Neural cell (in vitro differentiated cells): ENCODE data around the gene PTPRN2. TPM values are rescaled to one million over a fixed set of nuclear protein-coding genes. Genes with fewer than 3 reads are reported as not detected.

Source experiments
- H2AFZ ChIP-seq: fragments of 200-600, 300-800 bp; sonication (generic), shearing (Covaris generic); 2 replicates; pipeline ENCODE4 v1.6.0; 2014; ENCODE audit warnings: low read depth, mild to moderate bottlenecking, antibody characterized with exemption, low read length, moderate library complexity
- H3F3A ChIP-seq: fragments of 200-600 bp; shearing (Covaris generic); 2 replicates; pipeline ENCODE4 v1.6.1; 2016; ENCODE audit warnings: mild to moderate bottlenecking, moderate library complexity, mixed read lengths, antibody characterized with exemption, low read length; ENCODE audit not compliant: insufficient read depth, poor library complexity, severe bottlenecking
- H3K27ac ChIP-seq: fragments of 200-600, 300-800 bp; sonication (generic), shearing (Covaris generic); 2 replicates; pipeline ENCODE4 v1.5.1; 2014; ENCODE audit warnings: mild to moderate bottlenecking, low read length, moderate library complexity
- H3K27me3 ChIP-seq: fragments of 300-800, 200-600 bp; sonication (generic), shearing (Covaris generic); 2 replicates; pipeline ENCODE4 v1.6.0; 2014; ENCODE audit warnings: mild to moderate bottlenecking, low read depth, low read length, moderate library complexity; ENCODE audit not compliant: insufficient read depth
- H3K36me3 ChIP-seq: fragments of 300-800, 200-600 bp; sonication (generic), shearing (Covaris generic); 2 replicates; pipeline ENCODE4 v1.5.1; 2014; ENCODE audit warnings: mild to moderate bottlenecking, antibody characterized with exemption, low read length, moderate library complexity; ENCODE audit not compliant: insufficient read depth
- H3K4me2 ChIP-seq: fragments of 300-800, 200-600 bp; sonication (generic), shearing (Covaris generic); 2 replicates; pipeline ENCODE4 v1.6.0; 2014; ENCODE audit warnings: mild to moderate bottlenecking, low read length
- H3K4me3 ChIP-seq: fragments of 300-800, 200-600 bp; sonication (generic), shearing (Covaris generic); 2 replicates; pipeline ENCODE4 v1.5.1; 2014; ENCODE audit warnings: mild to moderate bottlenecking, low read length, moderate library complexity
- H3K79me2 ChIP-seq: fragments of 200-600 bp; shearing (Covaris generic); replicated peaks from 2 replicates; pipeline ENCODE4 v1.6.0; 2014; ENCODE audit warnings: mild to moderate bottlenecking, low read length, moderate library complexity; ENCODE audit not compliant: insufficient read depth
- H3K9ac ChIP-seq: fragments of 300-800, 200-600 bp; sonication (generic), shearing (Covaris generic); 2 replicates; pipeline ENCODE4 v1.6.1; 2016; ENCODE audit warnings: mild to moderate bottlenecking, low read length, mixed read lengths
- H3K9me2 ChIP-seq: fragments of 200-600 bp; shearing (Covaris generic); 2 replicates; pipeline ENCODE4 v1.6.1; 2016; ENCODE audit warnings: mild to moderate bottlenecking, low read length, mixed read lengths; ENCODE audit not compliant: insufficient read depth
- H3K9me3 ChIP-seq: fragments of 200-600, 300-800 bp; sonication (generic), shearing (Covaris generic); 2 replicates; pipeline ENCODE4 v1.6.1; 2016; ENCODE audit warnings: mild to moderate bottlenecking, mixed run types, low read length, moderate library complexity, mixed read lengths
- H4K20me1 ChIP-seq: fragments of 200-600 bp; shearing (Covaris generic); 2 replicates; pipeline ENCODE4 v1.6.1; 2016; ENCODE audit warnings: mild to moderate bottlenecking, mixed run types; ENCODE audit not compliant: insufficient read depth
- EP300 ChIP-seq: fragments of 450-650 bp; conservative IDR thresholded peaks from 2 replicates; pipeline ENCODE4 v1.6.1; 2014; ENCODE audit warnings: antibody characterized with exemption, mild to moderate bottlenecking, moderate library complexity; ENCODE audit not compliant: poor library complexity, severe bottlenecking
- EZH2 ChIP-seq: fragments of 200-600, 300-800 bp; shearing (Covaris generic), sonication (generic); IDR thresholded peaks from 2 replicates; pipeline ENCODE4 v1.6.1; 2014; ENCODE audit warnings: antibody characterized with exemption, low read length, borderline replicate concordance, mild to moderate bottlenecking; ENCODE audit not compliant: insufficient read depth, poor library complexity, severe bottlenecking
- MXI1 ChIP-seq: fragments of 450-650 bp; conservative IDR thresholded peaks from 2 replicates; pipeline ENCODE4 v1.6.1; 2014; ENCODE audit warnings: antibody characterized with exemption, mild to moderate bottlenecking; ENCODE audit not compliant: poor library complexity, severe bottlenecking
- POLR2AphosphoS5 ChIP-seq: IDR thresholded peaks from 2 replicates; pipeline ENCODE4 v1.6.1; 2012
- RAD21 ChIP-seq: fragments of 450-650 bp; conservative IDR thresholded peaks from 2 replicates; pipeline ENCODE4 v1.6.1; 2014; ENCODE audit warnings: antibody characterized with exemption, mild to moderate bottlenecking, moderate library complexity
- REST ChIP-seq: IDR thresholded peaks from 2 replicates; pipeline ENCODE4 v1.6.1; 2012; ENCODE audit warnings: borderline replicate concordance
- SMC3 ChIP-seq: fragments of 450-650 bp; conservative IDR thresholded peaks from 2 replicates; pipeline ENCODE4 v1.6.1; 2014; ENCODE audit warnings: antibody characterized with exemption, mild to moderate bottlenecking, moderate library complexity; ENCODE audit not compliant: poor library complexity
- TAF1 ChIP-seq: IDR thresholded peaks from 2 replicates; pipeline ENCODE4 v1.6.1; 2012; ENCODE audit warnings: low read depth
- polyA plus RNA-seq: library from polyadenylated mRNA; depleted of rRNA; stranded (reverse); fragments of >200 nt; gene quantifications from 2 replicates; pipeline ENCODE4 v1.2.3, GENCODE V29; 2014
- TF ChIP-seq, protein P1 (sequence below): fragments of 450-650 bp; IDR thresholded peaks from 2 replicates; pipeline ENCODE4 v1.5.1; 2014; ENCODE audit warnings: antibody characterized with exemption, mild to moderate bottlenecking, moderate library complexity; ENCODE audit not compliant: poor library complexity, severe bottlenecking

The PTPRN2 gene
- polyA plus RNA-seq, 1 donor from 2014 or later = 31.0 TPM

DNA sequence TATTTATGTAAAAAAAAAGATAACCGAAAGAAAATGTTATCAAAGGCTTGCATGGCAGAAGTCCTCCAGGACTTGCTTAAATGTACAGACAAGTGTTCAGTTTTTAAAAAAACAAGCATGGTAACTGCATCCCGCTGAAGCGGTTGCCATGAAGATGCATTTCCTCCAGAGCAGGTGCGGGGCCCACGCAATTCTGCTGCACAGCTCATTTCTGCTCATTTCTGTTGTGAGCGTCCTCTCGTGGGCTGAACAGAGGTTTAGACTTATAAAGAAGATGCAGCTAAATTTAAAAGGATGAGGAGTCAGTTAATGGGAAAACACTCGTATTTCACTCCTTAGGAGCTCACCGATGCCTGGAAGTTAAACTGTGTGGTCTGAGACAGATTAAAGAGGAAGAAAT lies 1003.2 kb downstream of the PTPRN2 start:
- H3K27ac ChIP-seq = no peak overlapping the region
- H3F3A ChIP-seq = no peaks in the 10 kb centered on the region
- no peaks in the 10 kb centered on the region for H3K9me2 ChIP-seq
- H3K79me2 ChIP-seq = peaks cover 6% of the 10 kb centered on the region
- no peak overlapping the region for H3K4me3 ChIP-seq
- no peak overlapping the region for H3K9ac ChIP-seq
- no peak overlapping the region for H2AFZ ChIP-seq
- TF ChIP-seq EZH2 (no peak), EP300 (no peak), TAF1 (no peak), MXI1 (no peak), RAD21 (no peak), REST (no peak), POLR2AphosphoS5 (no peak), SMC3 (no peak)
- TF ChIP-seq, protein P1, sequence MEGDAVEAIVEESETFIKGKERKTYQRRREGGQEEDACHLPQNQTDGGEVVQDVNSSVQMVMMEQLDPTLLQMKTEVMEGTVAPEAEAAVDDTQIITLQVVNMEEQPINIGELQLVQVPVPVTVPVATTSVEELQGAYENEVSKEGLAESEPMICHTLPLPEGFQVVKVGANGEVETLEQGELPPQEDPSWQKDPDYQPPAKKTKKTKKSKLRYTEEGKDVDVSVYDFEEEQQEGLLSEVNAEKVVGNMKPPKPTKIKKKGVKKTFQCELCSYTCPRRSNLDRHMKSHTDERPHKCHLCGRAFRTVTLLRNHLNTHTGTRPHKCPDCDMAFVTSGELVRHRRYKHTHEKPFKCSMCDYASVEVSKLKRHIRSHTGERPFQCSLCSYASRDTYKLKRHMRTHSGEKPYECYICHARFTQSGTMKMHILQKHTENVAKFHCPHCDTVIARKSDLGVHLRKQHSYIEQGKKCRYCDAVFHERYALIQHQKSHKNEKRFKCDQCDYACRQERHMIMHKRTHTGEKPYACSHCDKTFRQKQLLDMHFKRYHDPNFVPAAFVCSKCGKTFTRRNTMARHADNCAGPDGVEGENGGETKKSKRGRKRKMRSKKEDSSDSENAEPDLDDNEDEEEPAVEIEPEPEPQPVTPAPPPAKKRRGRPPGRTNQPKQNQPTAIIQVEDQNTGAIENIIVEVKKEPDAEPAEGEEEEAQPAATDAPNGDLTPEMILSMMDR = no peak
- no peaks in the 10 kb centered on the region for H3K9me3 ChIP-seq
- no peaks in the 10 kb centered on the region for H4K20me1 ChIP-seq
- H3K27me3 ChIP-seq = no peaks in the 10 kb centered on the region
- H3K36me3 ChIP-seq = no peaks in the 10 kb centered on the region
- H3K4me2 ChIP-seq = no peak overlapping the region

- Histone ChIP-seq H3K9ac (no peak overlapping the region), H3K36me3 (no peaks in the 10 kb centered on the region), H3K79me2 (peaks cover 4% of the 10 kb centered on the region), H4K20me1 (no peaks in the 10 kb centered on the region), H3F3A (no peaks in the 10 kb centered on the region), H3K9me3 (no peaks in the 10 kb centered on the region), H2AFZ (no peak overlapping the region), H3K9me2 (no peaks in the 10 kb centered on the region), H3K27ac (no peak overlapping the region), H3K27me3 (no peaks in the 10 kb centered on the region), H3K4me3 (no peak overlapping the region), H3K4me2 (no peak overlapping the region)
- TF ChIP-seq, protein P1 = no peak
- no peak for TF ChIP-seq SMC3
- TF ChIP-seq RAD21 = no peak
- no peak for TF ChIP-seq TAF1
- no peak for TF ChIP-seq EZH2
- no peak for TF ChIP-seq EP300
- TF ChIP-seq MXI1 = no peak
- no peak for TF ChIP-seq REST
- TF ChIP-seq POLR2AphosphoS5 = no peak
These were observed 1005.9 kb downstream of the PTPRN2 start for GRCh38 chr7:157581740-157582139.
